ENCODE measurements around the gene KPNA4. TPM values are rescaled to one million over a fixed set of nuclear protein-coding genes. Genes with fewer than 3 reads are reported as not detected.

Gene KPNA4, protein sequence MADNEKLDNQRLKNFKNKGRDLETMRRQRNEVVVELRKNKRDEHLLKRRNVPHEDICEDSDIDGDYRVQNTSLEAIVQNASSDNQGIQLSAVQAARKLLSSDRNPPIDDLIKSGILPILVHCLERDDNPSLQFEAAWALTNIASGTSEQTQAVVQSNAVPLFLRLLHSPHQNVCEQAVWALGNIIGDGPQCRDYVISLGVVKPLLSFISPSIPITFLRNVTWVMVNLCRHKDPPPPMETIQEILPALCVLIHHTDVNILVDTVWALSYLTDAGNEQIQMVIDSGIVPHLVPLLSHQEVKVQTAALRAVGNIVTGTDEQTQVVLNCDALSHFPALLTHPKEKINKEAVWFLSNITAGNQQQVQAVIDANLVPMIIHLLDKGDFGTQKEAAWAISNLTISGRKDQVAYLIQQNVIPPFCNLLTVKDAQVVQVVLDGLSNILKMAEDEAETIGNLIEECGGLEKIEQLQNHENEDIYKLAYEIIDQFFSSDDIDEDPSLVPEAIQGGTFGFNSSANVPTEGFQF
- total RNA-seq (2014; rRNA removed; shearing (Covaris generic)) (28.6 and 33.1 TPM in 2 replicates), polyA plus RNA-seq (2016; fragmentation: Nextera tagmentation; extraction: Ambion mirVana) (17.4 and 20.3 TPM in 2 replicates)

DNA sequence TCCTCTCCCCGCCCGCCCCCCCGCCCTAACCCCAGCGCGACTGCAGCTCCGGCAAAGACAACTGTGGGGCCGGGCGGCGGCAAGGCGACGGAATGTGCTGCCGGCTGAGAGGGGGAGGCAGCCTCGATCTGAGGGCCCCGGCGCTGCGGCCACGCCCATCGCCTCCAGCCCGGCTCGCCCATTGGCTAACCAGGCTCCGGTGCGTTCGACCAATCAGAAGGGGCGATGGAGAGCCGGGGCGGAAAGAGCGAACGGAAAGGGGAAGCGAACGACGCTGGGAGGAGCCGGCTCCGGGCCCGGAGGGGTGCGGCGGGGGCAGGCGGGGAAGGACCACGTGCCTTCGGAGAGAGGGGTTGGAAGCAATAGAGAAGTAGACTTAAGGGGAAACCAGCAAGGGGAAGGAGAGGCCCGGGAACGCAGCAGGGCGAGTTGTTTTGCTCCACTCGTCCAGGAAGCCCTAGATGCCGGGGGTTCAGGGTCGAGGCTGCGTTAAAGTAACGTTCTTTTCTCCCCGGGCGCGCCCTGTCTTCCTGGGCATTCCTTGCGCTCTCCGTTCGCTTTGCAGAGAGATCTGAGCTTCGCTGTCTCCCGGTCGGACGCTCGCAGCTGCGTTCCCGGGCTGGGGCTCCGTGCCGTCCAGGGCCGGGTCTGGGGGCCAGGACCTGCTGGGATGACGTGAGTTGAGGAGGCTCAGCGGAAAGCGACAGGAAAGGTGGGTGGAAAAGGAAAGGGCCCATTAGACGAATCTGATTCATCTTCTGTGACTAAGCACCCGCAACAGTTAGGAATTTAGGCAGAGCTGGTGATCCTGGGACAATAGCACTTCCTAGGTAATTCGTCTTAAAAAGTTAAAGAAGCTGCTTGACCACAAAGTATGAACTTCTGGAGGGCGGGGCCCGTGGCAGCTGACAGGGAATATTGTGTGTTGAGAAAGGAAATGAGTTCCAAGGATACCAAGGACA is at the start of gene KPNA4:
KPNA4 (minus strand) TSS at position 130 of the 962 bp plus-strand sequence. CDS start 289 bp downstream, outside the sequence.
- peak within 1 kb of the TSS; percentile 79 for H2AFZ ChIP-seq
- peaks cover 44% of the 10 kb centered on the region for H3K4me1 ChIP-seq (ENCODE audit: insufficient read depth)
- H3K9me3 ChIP-seq (ENCODE audit: low read depth): no peaks in the 10 kb centered on the region
- peak within 1 kb of the TSS; percentile 83 for H3K4me3 ChIP-seq
- peaks cover 18% of the 10 kb centered on the region for H3F3A ChIP-seq (ENCODE audit: insufficient read depth)
- in situ Hi-C loops (cut with MboI): no loop called here
- H4K20me1 ChIP-seq (ENCODE audit: insufficient read depth): peaks cover 25% of the 10 kb centered on the region; the same call in 1 of the 2 replicates
- no peak for TF ChIP-seq EZH2phosphoT487 (IDR thresholded peaks at IDR 0.05; ENCODE audit: insufficient read depth, low read depth)
- no peak for TF ChIP-seq EZH2 (IDR thresholded peaks at IDR 0.05; ENCODE audit: insufficient read depth, poor library complexity, severe bottlenecking)
- no peaks in the 10 kb centered on the region for H3K36me3 ChIP-seq (ENCODE audit: low read depth)
- peak within 1 kb of the TSS; percentile 94 for H3K9ac ChIP-seq
- H3K9me2 ChIP-seq (ENCODE audit: insufficient read depth): no peaks in the 10 kb centered on the region
- peak within 1 kb of the TSS; percentile 96 for H3K4me2 ChIP-seq (ENCODE audit: unreplicated experiment)
- peaks cover 62% of the 10 kb centered on the region for H3K79me2 ChIP-seq (ENCODE audit: insufficient read depth)
- DNase-seq: peak; percentile 99
- H3K27me3 ChIP-seq (replicated peaks; ENCODE audit: insufficient read depth): no peaks in the 10 kb centered on the region
- WGBS, 2 experiments (ENCODE audit: low coverage in 1 of 2, low lambda C conversion rate in 2 of 2, missing lambda C conversion rate in 2 of 2): 1% methylated on average over 57 to 71 of the region's 71 CpGs
- peak within 1 kb of the TSS; percentile 99 for H3K27ac ChIP-seq

DNA sequence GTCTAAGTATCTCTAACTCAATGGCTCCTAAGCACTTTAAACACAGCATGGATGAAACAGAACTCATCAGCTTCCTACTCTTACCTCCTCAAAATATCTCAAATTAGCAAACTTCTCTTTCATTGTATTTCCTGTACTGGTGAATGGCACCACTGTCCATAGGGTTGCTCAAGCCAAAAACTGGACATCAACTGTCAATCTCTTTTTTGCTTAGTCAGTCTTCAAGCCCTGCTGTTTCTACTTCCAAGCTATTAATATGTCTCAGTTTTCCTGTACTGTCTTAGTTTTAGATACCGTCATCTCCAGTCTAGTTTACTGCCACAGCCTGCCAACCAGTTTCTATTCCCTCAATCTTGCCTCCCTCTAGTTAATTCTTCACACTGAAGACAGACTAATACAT is 48.3 kb upstream of the KPNA4 start:
- peaks cover 14% of the 10 kb centered on the region for H3K4me1 ChIP-seq (ENCODE audit: insufficient read depth)
- no peaks in the 10 kb centered on the region for H3K9me2 ChIP-seq (ENCODE audit: insufficient read depth)
- no peak overlapping the region for H2AFZ ChIP-seq
- no peak for TF ChIP-seq EZH2 (IDR thresholded peaks at IDR 0.05; ENCODE audit: insufficient read depth, poor library complexity, severe bottlenecking)
- H3K36me3 ChIP-seq (ENCODE audit: low read depth): no peaks in the 10 kb centered on the region
- no peak overlapping the region for H3K4me2 ChIP-seq (ENCODE audit: unreplicated experiment)
- no peak overlapping the region for H3K27ac ChIP-seq
- no peaks in the 10 kb centered on the region for H3K9me3 ChIP-seq (ENCODE audit: low read depth)
- peaks cover 16% of the 10 kb centered on the region; the same call in 1 of the 2 replicates for H3F3A ChIP-seq (ENCODE audit: insufficient read depth)
- no peaks in the 10 kb centered on the region for H4K20me1 ChIP-seq (ENCODE audit: insufficient read depth)
- 39 to 47% methylated on average over 1 of the region's 1 CpG for WGBS, 2 experiments (ENCODE audit: low coverage in 1 of 2, low lambda C conversion rate in 2 of 2, missing lambda C conversion rate in 2 of 2)
- 0 out of 2 replicates have a peak, but pooled peaks cover 4% of the 10 kb centered on the region for H3K27me3 ChIP-seq (replicated peaks; ENCODE audit: insufficient read depth)
- no peak overlapping the region for H3K4me3 ChIP-seq
- no peak overlapping the region for H3K9ac ChIP-seq
- no peaks in the 10 kb centered on the region for H3K79me2 ChIP-seq (ENCODE audit: insufficient read depth)
- DNase-seq: no peak
- in situ Hi-C loops (cut with MboI): no loop called here

DNA sequence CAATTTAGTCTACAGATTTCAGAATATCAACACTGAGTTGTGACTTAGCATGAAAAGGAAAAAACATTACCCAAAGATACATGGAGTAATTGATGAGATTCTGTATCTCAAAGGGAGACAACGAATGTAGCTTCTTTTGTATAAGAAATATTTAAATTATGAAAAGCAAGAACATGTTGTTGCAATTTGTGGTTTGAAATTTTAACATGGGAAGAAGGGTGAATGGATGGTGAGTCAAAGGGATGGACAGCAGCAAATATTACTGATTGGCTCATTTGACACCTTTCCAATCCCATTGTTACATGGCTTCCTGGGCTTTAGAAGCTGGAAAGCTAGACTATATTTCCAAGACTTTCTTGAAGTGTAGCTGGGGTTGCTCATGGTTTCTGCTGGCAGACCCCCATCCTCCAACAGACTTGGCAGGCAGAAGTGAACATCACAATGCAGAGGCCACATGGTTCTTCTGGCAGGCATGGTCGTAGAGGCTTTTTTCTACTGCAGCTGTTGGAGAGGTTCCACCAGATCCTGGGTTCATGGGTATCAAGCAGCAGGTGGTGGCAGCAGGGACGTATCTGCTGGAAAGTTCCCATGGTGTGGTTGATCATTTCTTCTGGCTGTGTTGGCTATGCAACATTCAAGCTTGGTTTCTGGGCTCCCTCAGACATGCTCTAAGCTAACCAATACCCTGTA is 47.2 kb upstream of the KPNA4 start:
- H2AFZ ChIP-seq: no peak overlapping the region
- no peaks in the 10 kb centered on the region for H3K9me3 ChIP-seq (ENCODE audit: low read depth)
- no peak overlapping the region for H3K4me2 ChIP-seq (ENCODE audit: unreplicated experiment)
- in situ Hi-C loops (cut with MboI): no loop called here
- 0 out of 2 replicates have a peak, but pooled peaks cover 4% of the 10 kb centered on the region for H3K27me3 ChIP-seq (replicated peaks; ENCODE audit: insufficient read depth)
- H3K4me1 ChIP-seq (ENCODE audit: insufficient read depth): peaks cover 14% of the 10 kb centered on the region
- DNase-seq: peak; percentile 2
- H3K36me3 ChIP-seq (ENCODE audit: low read depth): no peaks in the 10 kb centered on the region
- peaks cover 16% of the 10 kb centered on the region; the same call in 1 of the 2 replicates for H3F3A ChIP-seq (ENCODE audit: insufficient read depth)
- no peaks in the 10 kb centered on the region for H3K79me2 ChIP-seq (ENCODE audit: insufficient read depth)
- H3K9ac ChIP-seq: no peak overlapping the region
- TF ChIP-seq EZH2phosphoT487 (IDR thresholded peaks at IDR 0.05; ENCODE audit: insufficient read depth, low read depth) (no peak), EZH2 (IDR thresholded peaks at IDR 0.05; ENCODE audit: insufficient read depth, poor library complexity, severe bottlenecking) (no peak)
- no peak overlapping the region for H3K27ac ChIP-seq
- WGBS, 2 experiments (ENCODE audit: low coverage in 1 of 2, low lambda C conversion rate in 2 of 2, missing lambda C conversion rate in 2 of 2): 20 to 33% methylated on average over 3 of the region's 3 CpGs
- H3K4me3 ChIP-seq: no peak overlapping the region
- H4K20me1 ChIP-seq (ENCODE audit: insufficient read depth): no peaks in the 10 kb centered on the region
- H3K9me2 ChIP-seq (ENCODE audit: insufficient read depth): no peaks in the 10 kb centered on the region

Data from GM23248 (cell line).